ENCODE measurements around the gene CDC5L.

The CDC5L gene

DNA sequence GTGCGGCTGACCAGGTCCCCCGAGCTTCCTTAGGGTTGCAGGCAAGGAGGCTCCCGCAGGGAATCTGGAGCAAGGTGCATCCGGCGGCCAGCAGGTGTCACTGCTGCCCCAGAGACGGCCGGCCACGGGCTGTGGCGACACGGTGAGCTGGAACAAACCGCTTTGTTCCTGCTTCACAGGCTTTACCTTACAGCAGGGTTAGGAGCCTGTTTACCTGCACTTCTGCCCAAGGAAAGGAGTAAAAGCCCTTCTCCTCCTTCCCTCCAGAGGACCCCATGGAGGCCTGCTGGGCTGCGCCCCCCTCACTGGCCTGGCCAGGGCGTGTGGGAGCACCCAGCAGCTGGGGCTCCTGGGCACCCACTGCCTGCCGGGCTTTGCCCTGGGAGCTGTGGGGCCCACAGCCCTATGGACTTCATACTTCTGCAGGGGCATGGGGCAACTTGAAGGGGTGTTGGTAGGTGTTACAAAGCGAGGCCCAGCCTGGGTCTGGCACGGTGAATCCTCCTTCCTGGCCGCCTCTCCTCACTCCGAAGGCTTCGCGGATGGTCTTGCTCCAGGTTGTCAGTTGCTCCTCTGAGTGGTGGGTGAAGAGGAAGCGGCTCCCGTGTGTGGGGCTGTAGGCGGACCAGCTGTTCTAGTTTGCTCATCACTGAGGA lies 88.4 kb downstream of the CDC5L start:
- no peak for DNase-seq (ENCODE audit: low read depth, low spot score)
- H3K36me3 ChIP-seq (ENCODE audit: insufficient read depth, low read length), result no peaks in the 10 kb centered on the region
- H3K27ac ChIP-seq, result no peak overlapping the region
- no peaks in the 10 kb centered on the region for H3K9me3 ChIP-seq (ENCODE audit: low read depth, low read length)
- H3K9ac ChIP-seq (ENCODE audit: insufficient read length), result no peak overlapping the region
- no peak for TF ChIP-seq POLR2AphosphoS5 (IDR thresholded peaks at IDR 0.05; ENCODE audit: borderline replicate concordance, low read depth, low read length)
- TF ChIP-seq EZH2 (IDR thresholded peaks at IDR 0.05), result no peak
- TF ChIP-seq FOXP2 (optimal IDR thresholded peaks at IDR 0.05; ENCODE audit: control extremely low read depth, extremely low read length, insufficient read depth), result no peak
- H3K4me3 ChIP-seq, result no peak overlapping the region

- no peaks in the 10 kb centered on the region for H3K36me3 ChIP-seq (ENCODE audit: insufficient read depth, low read length)
- H3K9me3 ChIP-seq (ENCODE audit: low read depth, low read length), result no peaks in the 10 kb centered on the region
- no peak overlapping the region for H3K27ac ChIP-seq
- no peak overlapping the region for H3K4me3 ChIP-seq
- no peak overlapping the region for H3K9ac ChIP-seq (ENCODE audit: insufficient read length)
- no peak for TF ChIP-seq POLR2AphosphoS5 (IDR thresholded peaks at IDR 0.05; ENCODE audit: borderline replicate concordance, low read depth, low read length)
- TF ChIP-seq EZH2 (IDR thresholded peaks at IDR 0.05), result no peak
- TF ChIP-seq FOXP2 (optimal IDR thresholded peaks at IDR 0.05; ENCODE audit: control extremely low read depth, extremely low read length, insufficient read depth), result no peak
- no peak for DNase-seq (ENCODE audit: low read depth, low spot score)
These were observed 89.3 kb downstream of the CDC5L start for GRCh38 chr6:44476849-44477248.

DNA sequence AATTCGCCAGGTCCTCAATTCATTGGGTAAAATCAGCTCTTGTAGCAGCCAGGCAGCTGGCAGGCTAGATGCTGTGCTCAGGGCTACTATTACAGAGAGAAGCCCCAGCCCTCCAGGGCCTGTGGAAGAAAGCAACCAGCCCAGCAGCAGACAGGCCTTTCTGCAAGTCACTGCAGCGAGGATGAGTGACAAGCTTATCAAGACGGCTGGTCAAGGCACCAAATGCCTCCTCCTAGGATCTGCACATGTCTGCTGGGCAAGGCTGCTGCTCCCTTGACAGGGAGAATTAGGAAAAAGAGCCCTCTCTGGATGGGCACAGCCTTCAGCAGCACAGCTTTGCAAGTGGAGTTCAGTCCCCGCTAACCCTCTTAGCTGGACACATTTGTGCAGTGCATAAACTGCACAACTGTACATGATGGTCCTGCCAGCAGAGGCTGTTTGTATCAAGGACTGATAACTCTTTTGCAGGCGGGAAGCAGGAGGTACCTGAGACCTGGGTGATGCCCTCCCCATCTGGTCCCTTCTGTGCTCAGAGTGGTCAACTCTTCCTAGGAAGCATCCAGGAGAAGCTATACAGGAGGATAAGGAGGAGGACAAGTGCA lies 89.9 kb downstream of the CDC5L start:
- Histone ChIP-seq H3K36me3 (ENCODE audit: insufficient read depth, low read length) (no peaks in the 10 kb centered on the region), H3K27ac (no peak overlapping the region), H3K9ac (ENCODE audit: insufficient read length) (no peak overlapping the region), H3K4me3 (no peak overlapping the region), H3K9me3 (ENCODE audit: low read depth, low read length) (no peaks in the 10 kb centered on the region)
- no peak for DNase-seq (ENCODE audit: low read depth, low spot score)
- TF ChIP-seq EZH2 (IDR thresholded peaks at IDR 0.05), result no peak

DNA sequence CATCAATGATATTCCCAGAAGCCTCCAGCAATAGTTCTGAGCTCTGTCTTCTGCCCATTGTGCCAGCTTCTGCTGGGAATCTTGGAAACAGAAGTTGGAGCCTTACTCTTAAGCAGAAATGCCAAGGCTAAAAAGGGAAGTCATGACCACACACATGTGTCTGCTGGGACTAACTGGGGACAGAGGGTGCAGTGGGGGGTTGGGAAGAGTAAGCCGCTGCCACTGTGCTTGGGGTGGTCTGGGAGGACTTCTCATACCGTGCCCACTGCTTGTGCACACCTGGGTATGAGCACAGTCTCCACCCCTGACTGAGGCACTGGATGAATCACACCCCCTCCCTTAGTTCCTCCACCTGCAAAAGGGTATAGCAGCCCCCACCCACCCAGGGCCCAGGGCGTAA lies 90.7 kb downstream of the CDC5L start:
- no peaks in the 10 kb centered on the region for H3K9me3 ChIP-seq (ENCODE audit: low read depth, low read length)
- TF ChIP-seq EZH2 (IDR thresholded peaks at IDR 0.05) (no peak), POLR2AphosphoS5 (IDR thresholded peaks at IDR 0.05; ENCODE audit: borderline replicate concordance, low read depth, low read length) (no peak)
- DNase-seq (ENCODE audit: low read depth, low spot score), result no peak
- H3K36me3 ChIP-seq (ENCODE audit: insufficient read depth, low read length), result no peaks in the 10 kb centered on the region
- no peak overlapping the region for H3K9ac ChIP-seq (ENCODE audit: insufficient read length)
- H3K4me3 ChIP-seq, result no peak overlapping the region
- H3K27ac ChIP-seq, result no peak overlapping the region

GRCh38 chr6:44478591-44479254 lies 91.2 kb downstream of the CDC5L start:
- Histone ChIP-seq H3K36me3 (ENCODE audit: insufficient read depth, low read length) (no peaks in the 10 kb centered on the region), H3K9me3 (ENCODE audit: low read depth, low read length) (no peaks in the 10 kb centered on the region), H3K4me3 (no peak overlapping the region), H3K27ac (no peak overlapping the region), H3K9ac (ENCODE audit: insufficient read length) (no peak overlapping the region)
- no peak for DNase-seq (ENCODE audit: low read depth, low spot score)
- TF ChIP-seq POLR2AphosphoS5 (IDR thresholded peaks at IDR 0.05; ENCODE audit: borderline replicate concordance, low read depth, low read length) (no peak), FOXP2 (optimal IDR thresholded peaks at IDR 0.05; ENCODE audit: control extremely low read depth, extremely low read length, insufficient read depth) (no peak), EZH2 (IDR thresholded peaks at IDR 0.05) (no peak)

GRCh38 chr6:44480097-44480541 lies 92.6 kb downstream of the CDC5L start:
- H3K9me3 ChIP-seq (ENCODE audit: low read depth, low read length), result no peaks in the 10 kb centered on the region
- H3K4me3 ChIP-seq, result no peak overlapping the region
- no peak overlapping the region for H3K27ac ChIP-seq
- no peak overlapping the region for H3K9ac ChIP-seq (ENCODE audit: insufficient read length)
- H3K36me3 ChIP-seq (ENCODE audit: insufficient read depth, low read length), result no peaks in the 10 kb centered on the region
- no peak for DNase-seq (ENCODE audit: low read depth, low spot score)
- TF ChIP-seq POLR2AphosphoS5 (IDR thresholded peaks at IDR 0.05; ENCODE audit: borderline replicate concordance, low read depth, low read length), result no peak
- TF ChIP-seq FOXP2 (optimal IDR thresholded peaks at IDR 0.05; ENCODE audit: control extremely low read depth, extremely low read length, insufficient read depth), result no peak
- no peak for TF ChIP-seq EZH2 (IDR thresholded peaks at IDR 0.05)

DNA sequence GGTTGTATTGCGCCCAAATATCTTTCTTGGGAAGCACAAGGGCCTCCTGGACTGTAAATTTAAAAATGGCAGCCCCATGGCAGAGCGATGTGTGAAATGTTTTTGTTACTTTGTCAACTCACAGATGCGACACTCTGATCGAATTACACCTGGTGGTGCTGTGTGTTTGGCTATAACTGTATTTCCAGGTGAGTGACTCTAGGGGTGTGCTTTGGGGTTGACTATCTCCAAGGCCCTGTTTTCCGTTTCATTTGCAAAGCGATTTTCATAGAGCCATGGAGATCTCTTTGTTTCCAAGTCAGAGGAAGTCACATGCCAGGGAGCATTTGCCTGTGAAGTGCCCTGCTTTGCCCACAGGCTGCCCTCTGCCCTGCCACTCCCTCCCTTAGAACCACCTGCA lies 93.5 kb downstream of the CDC5L start:
- TF ChIP-seq FOXP2 (optimal IDR thresholded peaks at IDR 0.05; ENCODE audit: control extremely low read depth, extremely low read length, insufficient read depth) (no peak), EZH2 (IDR thresholded peaks at IDR 0.05) (no peak), POLR2AphosphoS5 (IDR thresholded peaks at IDR 0.05; ENCODE audit: borderline replicate concordance, low read depth, low read length) (no peak)
- Histone ChIP-seq H3K4me3 (no peak overlapping the region), H3K27ac (no peak overlapping the region), H3K9me3 (ENCODE audit: low read depth, low read length) (no peaks in the 10 kb centered on the region), H3K9ac (ENCODE audit: insufficient read length) (no peak overlapping the region), H3K36me3 (ENCODE audit: insufficient read depth, low read length) (no peaks in the 10 kb centered on the region)
- DNase-seq (ENCODE audit: low read depth, low spot score), result no peak

GRCh38 chr6:44481760-44482159 lies 94.3 kb downstream of the CDC5L start:
- no peak for TF ChIP-seq FOXP2 (optimal IDR thresholded peaks at IDR 0.05; ENCODE audit: control extremely low read depth, extremely low read length, insufficient read depth)
- TF ChIP-seq EZH2 (IDR thresholded peaks at IDR 0.05), result no peak
- TF ChIP-seq POLR2AphosphoS5 (IDR thresholded peaks at IDR 0.05; ENCODE audit: borderline replicate concordance, low read depth, low read length), result no peak
- H3K4me3 ChIP-seq, result no peak overlapping the region
- H3K27ac ChIP-seq, result no peak overlapping the region
- no peaks in the 10 kb centered on the region for H3K9me3 ChIP-seq (ENCODE audit: low read depth, low read length)
- H3K9ac ChIP-seq (ENCODE audit: insufficient read length), result no peak overlapping the region
- DNase-seq (ENCODE audit: low read depth, low spot score), result no peak
- no peaks in the 10 kb centered on the region for H3K36me3 ChIP-seq (ENCODE audit: insufficient read depth, low read length)

All from SK-N-MC (cell line).